ENCODE measurements around the gene FSTL5. TPM values are rescaled to one million over a fixed set of nuclear protein-coding genes. Genes with fewer than 3 reads are reported as not detected.

FSTL5 gene
- total RNA-seq, 1 experiment from 2014 or later: 29.4 TPM

GRCh38 chr4:161916035-161916434, 247.8 kb downstream of the FSTL5 start:
- no peak for DNase-seq
- ChIA-PET CTCF (no interaction called here), POLR2A (ENCODE audit: unreplicated experiment) (no interaction called here)

GRCh38 chr4:161907590-161907955, 256.2 kb downstream of the FSTL5 start:
- Histone ChIP-seq H3K4me1 (replicated peaks; ENCODE audit: insufficient read depth) (no peaks in the 10 kb centered on the region), H3K4me2 (no peak overlapping the region), H3K36me3 (ENCODE audit: low read depth) (no peaks in the 10 kb centered on the region), H3K4me3 (no peak overlapping the region), H3K9me2 (ENCODE audit: insufficient read depth) (no peaks in the 10 kb centered on the region), H2AFZ (no peak overlapping the region), H3F3A (ENCODE audit: insufficient read depth, low read depth) (no peaks in the 10 kb centered on the region), H3K79me2 (ENCODE audit: low read depth) (no peaks in the 10 kb centered on the region), H3K9me3 (ENCODE audit: insufficient read depth, low read depth) (no peaks in the 10 kb centered on the region), H4K20me1 (ENCODE audit: insufficient read depth) (no peaks in the 10 kb centered on the region), H3K27me3 (ENCODE audit: insufficient read depth, low read depth) (no peaks in the 10 kb centered on the region), H3K27ac (no peak overlapping the region)
- intact Hi-C loops (cut with micrococcal nuclease; ENCODE audit: unreplicated experiment): no loop called here
- no TSS peak for BruUV-seq (replicated peaks)
- ChIA-PET POLR2A (ENCODE audit: unreplicated experiment) (no interaction called here), CTCF (no interaction called here)
- DNase-seq: no peak
- no peak for TF ChIP-seq EZH2 (IDR thresholded peaks at IDR 0.05; ENCODE audit: low read depth)
- no peak for TF ChIP-seq CTCF (conservative IDR thresholded peaks at IDR 0.05)

More at GRCh38 chr4:161916035-161916434, 247.8 kb downstream of the FSTL5 start:
- H3K9me3 ChIP-seq (ENCODE audit: insufficient read depth, low read depth): no peaks in the 10 kb centered on the region
- H2AFZ ChIP-seq: no peak overlapping the region
- no peaks in the 10 kb centered on the region for H3K9me2 ChIP-seq (ENCODE audit: insufficient read depth)
- H3K4me3 ChIP-seq: no peak overlapping the region
- BruUV-seq (replicated peaks): no TSS peak
- H3F3A ChIP-seq (ENCODE audit: insufficient read depth, low read depth): no peaks in the 10 kb centered on the region
- H3K79me2 ChIP-seq (ENCODE audit: low read depth): no peaks in the 10 kb centered on the region
- TF ChIP-seq EZH2 (IDR thresholded peaks at IDR 0.05; ENCODE audit: low read depth): no peak
- no peak for TF ChIP-seq CTCF (conservative IDR thresholded peaks at IDR 0.05)
- H3K4me2 ChIP-seq: no peak overlapping the region
- no peaks in the 10 kb centered on the region for H3K4me1 ChIP-seq (replicated peaks; ENCODE audit: insufficient read depth)
- H3K27me3 ChIP-seq (ENCODE audit: insufficient read depth, low read depth): no peaks in the 10 kb centered on the region
- intact Hi-C loops (cut with micrococcal nuclease; ENCODE audit: unreplicated experiment): no loop called here
- H3K36me3 ChIP-seq (ENCODE audit: low read depth): no peaks in the 10 kb centered on the region
- no peaks in the 10 kb centered on the region for H4K20me1 ChIP-seq (ENCODE audit: insufficient read depth)
- H3K27ac ChIP-seq: no peak overlapping the region

GRCh38 chr4:161906836-161907589, 256.8 kb downstream of the FSTL5 start:
- POLR2A ChIA-PET (ENCODE audit: unreplicated experiment): no interaction called here
- intact Hi-C loops (cut with micrococcal nuclease; ENCODE audit: unreplicated experiment): no loop called here

More at GRCh38 chr4:161906836-161907589, 256.8 kb downstream of the FSTL5 start:
- CTCF ChIA-PET: no interaction called here
- BruUV-seq (replicated peaks): no TSS peak
- no peaks in the 10 kb centered on the region for H3K27me3 ChIP-seq (ENCODE audit: insufficient read depth, low read depth)
- H3F3A ChIP-seq (ENCODE audit: insufficient read depth, low read depth): no peaks in the 10 kb centered on the region
- H4K20me1 ChIP-seq (ENCODE audit: insufficient read depth): no peaks in the 10 kb centered on the region
- no peak overlapping the region for H3K4me3 ChIP-seq
- no peaks in the 10 kb centered on the region for H3K9me2 ChIP-seq (ENCODE audit: insufficient read depth)
- no peaks in the 10 kb centered on the region for H3K79me2 ChIP-seq (ENCODE audit: low read depth)
- no peak overlapping the region for H3K4me2 ChIP-seq
- DNase-seq: no peak
- H3K27ac ChIP-seq: no peak overlapping the region
- H2AFZ ChIP-seq: no peak overlapping the region
- no peak for TF ChIP-seq CTCF (conservative IDR thresholded peaks at IDR 0.05)
- no peak for TF ChIP-seq EZH2 (IDR thresholded peaks at IDR 0.05; ENCODE audit: low read depth)
- no peaks in the 10 kb centered on the region for H3K4me1 ChIP-seq (replicated peaks; ENCODE audit: insufficient read depth)
- no peaks in the 10 kb centered on the region for H3K9me3 ChIP-seq (ENCODE audit: insufficient read depth, low read depth)
- no peaks in the 10 kb centered on the region for H3K36me3 ChIP-seq (ENCODE audit: low read depth)
